Stromal cell of bone marrow (primary cell): ENCODE results near the gene SIX1.

Experiments used
- DNase-seq: peaks from one replicate; pipeline ENCODE4 v3.0.0-alpha.2; 2012; ENCODE audit warnings: low read depth

The SIX1 gene

GRCh38 chr14:60648934-60649874 is at the start of gene SIX1:
SIX1 (minus strand) TSS chr14:60649477; CDS start chr14:60649189, 288 bp downstream.
- DNase-seq: peak; percentile 91

- no peak for DNase-seq
Measured at GRCh38 chr14:60695327-60695726, 46.0 kb upstream of the SIX1 start.

DNA sequence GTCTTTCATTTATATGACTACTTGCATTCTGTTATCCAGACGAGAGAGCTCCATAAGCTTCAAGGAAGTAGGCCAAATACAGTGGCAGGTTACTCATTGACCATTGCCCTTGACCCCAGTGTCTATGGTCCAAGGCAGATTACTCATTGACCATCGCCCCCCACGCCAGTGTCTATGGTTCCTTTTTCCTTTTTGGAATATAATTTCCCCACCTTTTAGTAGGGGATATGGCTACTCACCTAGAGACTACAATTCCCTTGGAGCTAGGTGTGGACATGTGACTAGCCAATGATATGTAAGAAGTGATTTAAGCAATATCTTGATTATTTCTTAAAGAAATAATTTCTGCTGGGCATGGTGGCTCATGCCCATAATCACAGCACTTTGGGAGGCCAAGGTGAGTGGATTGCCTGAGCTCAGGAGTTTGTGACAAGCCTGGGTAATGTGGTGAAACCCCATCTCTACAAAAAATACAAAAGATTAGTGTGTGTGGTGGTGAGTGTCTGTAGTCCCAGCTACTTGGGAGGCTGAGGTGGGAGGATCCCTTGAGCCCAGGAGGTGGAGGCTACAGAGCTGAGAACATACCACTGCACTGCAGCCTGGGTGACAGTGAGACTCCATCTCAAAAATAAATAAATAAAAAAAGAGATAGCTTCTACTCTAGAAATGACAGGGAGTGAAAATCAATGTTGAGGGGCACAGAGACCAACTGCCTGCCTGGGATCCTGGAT is 42.3 kb upstream of the SIX1 start:
- DNase-seq: no peak

DNA sequence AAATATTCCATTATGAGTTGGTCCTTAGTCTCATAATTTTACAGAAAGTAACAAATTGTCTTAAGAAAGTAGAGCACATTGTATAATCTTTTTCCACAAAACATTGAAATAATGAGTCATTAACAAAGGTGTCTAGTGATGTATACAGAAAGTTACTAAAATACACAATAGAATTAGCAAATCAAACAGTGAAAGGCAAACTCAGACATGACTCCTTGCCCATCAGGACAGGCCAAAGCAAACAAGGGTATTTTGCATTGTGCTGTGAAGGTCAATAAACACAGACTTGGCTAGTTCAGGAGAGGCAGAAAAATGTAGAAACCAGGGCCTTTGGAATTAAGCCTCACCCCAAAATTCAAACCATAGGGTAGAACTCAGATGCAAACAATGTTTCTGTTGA is 37.6 kb upstream of the SIX1 start:
- no peak for DNase-seq

GRCh38 chr14:60684203-60684602 is 34.9 kb upstream of the SIX1 start:
- peak; percentile 17 for DNase-seq

DNA sequence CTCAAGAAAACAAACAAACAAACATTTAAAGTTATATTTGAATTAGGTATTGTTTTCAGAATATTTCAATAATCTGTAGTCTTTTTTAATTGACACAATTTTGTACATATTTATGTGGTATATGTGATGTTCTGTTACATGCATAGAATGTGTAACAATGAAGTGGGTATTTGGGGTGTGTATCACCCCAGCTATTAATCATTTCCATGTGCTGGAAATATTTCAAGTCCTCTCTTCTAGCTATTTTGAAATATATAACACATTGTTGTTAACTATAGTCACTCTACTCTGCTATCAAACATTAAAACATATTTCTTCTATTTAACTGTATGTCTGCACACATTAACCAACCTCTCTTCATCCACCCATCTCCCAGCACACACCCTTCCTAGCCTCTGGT is 32.0 kb upstream of the SIX1 start:
- DNase-seq: no peak

GRCh38 chr14:60680511-60680910 is 31.2 kb upstream of the SIX1 start:
- no peak for DNase-seq

GRCh38 chr14:60679566-60680258 is 30.4 kb upstream of the SIX1 start:
- no peak for DNase-seq

DNA sequence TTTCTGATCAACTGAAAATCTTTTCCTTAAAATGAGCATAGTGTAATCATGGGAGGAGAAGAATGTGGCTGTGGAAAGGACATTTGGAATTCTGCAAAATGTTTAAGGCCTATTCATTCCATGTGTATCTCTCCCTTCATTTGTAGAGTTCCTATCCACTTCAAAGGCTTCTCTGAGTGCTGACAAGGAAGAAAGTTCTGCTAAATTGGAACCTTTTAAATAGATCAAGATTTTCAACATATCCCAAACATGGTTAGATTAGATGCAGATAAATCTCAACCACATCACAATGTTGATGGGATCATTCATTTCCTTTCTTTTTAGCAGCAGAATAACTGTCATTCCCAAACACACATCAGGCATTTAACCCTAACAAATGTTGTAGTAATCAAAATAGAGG is 28.4 kb upstream of the SIX1 start:
- DNase-seq: no peak

DNA sequence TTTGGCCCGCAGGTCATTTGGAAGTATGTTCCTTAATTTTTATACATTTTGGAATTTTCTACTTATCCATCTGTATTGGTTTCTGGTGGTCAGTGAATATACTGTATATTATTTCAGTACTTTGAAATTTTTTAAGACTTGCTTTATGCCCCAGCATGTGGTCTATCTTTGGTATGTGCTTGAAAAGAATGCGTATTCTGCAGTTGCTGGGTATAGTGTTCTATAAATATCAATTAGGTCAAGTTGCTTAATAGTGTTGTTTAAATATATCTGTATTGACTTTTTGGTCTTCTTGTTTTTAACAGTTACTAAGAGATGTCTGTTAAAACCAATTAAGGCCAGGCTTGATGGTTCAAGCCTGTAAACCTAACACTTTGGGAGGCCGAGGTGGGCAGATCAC is 21.7 kb upstream of the SIX1 start:
- DNase-seq: no peak

DNA sequence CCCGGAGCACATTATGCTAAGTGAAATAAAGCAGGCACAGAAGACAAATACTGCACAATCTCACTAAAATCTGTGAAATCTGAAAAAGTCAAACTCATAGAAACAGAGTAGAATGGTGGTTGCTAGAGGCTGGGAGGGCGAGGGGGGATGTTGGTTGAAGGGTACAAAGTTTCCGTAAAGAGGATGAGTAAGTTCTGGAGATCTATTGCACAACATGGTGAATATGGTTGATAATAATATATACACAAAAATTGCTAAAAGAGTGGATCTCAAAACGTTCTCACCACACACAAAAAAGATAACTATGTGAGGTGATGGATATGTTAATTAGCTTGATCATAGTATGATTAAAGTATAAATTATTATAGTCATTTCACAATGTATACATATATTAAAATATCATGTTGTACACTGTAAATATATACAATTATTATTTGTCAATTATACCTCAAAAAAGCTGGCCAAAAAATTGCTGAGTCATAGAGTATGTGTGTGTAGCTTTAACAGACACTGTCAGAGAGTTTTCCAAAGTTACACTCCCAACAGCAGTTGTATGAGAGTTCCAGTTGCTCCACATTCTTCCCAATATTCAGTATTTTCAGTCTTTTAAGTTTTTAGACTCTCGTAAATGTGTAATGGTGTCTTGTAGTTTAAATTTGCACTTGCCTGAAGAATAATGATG is 19.3 kb upstream of the SIX1 start:
- no peak for DNase-seq

- no peak for DNase-seq
Measured at GRCh38 chr14:60665177-60665550, 15.9 kb upstream of the SIX1 start.

DNA sequence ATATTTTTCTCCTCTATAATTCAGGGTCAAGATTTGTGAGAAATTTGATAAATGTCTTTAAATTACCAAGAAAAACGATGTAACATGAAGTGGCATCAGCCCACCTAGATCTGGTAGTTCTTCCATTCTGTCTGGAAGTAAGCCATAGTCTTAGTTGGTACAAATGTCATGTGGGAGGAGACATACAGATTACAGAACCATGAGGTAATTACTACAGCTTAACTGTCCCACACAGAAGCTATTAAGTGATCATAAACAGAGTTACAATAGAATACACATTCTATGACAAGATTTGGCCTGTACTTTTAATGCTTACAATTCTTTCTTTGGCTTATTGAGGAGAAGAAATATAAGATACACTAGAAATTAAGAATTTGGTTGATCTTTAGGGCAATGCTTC is 13.7 kb upstream of the SIX1 start:
- no peak for DNase-seq

- no peak for DNase-seq
Measured at GRCh38 chr14:60661721-60662120, 12.4 kb upstream of the SIX1 start.

- DNase-seq: no peak
Measured at GRCh38 chr14:60658909-60659585, 9.8 kb upstream of the SIX1 start.

DNA sequence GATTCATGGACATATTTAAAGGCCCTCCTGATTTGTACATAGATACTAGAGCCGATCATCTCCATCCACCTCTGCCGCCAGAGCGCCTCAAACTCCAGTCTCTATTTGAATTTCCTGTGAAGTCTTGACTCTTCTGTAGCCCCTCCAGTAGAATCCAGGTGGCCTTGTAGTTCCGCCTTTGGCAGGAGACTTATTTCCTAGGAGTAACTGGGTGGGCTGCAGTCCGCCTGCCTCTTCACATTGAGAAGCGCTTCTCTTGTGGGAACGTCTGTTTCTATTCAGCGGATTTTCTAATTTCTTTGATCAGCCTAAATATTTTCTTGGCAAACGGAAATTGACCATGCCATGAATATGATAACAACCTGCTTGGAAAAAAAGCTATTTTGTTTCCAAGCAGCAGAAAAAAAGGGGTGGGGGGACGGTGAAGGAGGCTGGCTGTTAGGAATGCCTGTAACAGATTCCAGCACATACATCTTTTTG is 9.0 kb upstream of the SIX1 start:
- DNase-seq: no peak

DNA sequence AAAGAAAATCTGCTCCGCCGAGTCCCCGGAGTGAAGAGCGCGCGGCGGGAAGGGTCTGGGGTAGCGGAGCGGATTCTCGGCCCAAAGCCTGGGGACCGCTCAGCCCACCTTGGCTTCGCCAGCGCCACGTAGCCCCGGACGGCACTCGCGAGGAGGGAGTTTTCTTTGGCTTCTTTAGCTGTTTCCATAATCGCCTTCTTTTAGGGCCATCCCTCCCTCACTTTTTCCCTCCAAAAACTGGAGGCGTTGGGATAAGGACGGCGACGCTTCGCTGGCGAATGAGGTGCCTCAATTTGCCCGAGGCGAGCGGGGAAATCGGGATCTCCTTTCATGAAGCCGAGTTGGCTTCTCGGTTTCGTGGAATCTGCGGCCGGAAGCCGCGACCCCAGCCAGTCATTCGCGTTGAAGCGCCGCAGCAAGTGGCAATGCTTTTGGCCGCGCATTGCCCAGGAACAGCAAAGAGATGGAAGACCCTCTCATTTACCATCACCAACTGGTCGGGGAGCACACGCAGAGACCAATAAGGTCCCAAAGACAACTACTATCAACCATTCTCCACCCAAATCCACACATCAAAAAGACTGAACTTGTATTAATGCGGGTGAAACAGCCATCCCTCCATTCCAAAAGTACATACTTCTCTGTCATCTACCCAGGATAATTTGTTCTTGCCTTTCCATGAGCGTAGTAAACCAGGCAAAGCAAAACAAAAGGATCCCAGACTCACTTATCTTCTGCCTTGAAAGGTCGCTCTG is 8.4 kb upstream of the SIX1 start:
- no peak for DNase-seq

DNA sequence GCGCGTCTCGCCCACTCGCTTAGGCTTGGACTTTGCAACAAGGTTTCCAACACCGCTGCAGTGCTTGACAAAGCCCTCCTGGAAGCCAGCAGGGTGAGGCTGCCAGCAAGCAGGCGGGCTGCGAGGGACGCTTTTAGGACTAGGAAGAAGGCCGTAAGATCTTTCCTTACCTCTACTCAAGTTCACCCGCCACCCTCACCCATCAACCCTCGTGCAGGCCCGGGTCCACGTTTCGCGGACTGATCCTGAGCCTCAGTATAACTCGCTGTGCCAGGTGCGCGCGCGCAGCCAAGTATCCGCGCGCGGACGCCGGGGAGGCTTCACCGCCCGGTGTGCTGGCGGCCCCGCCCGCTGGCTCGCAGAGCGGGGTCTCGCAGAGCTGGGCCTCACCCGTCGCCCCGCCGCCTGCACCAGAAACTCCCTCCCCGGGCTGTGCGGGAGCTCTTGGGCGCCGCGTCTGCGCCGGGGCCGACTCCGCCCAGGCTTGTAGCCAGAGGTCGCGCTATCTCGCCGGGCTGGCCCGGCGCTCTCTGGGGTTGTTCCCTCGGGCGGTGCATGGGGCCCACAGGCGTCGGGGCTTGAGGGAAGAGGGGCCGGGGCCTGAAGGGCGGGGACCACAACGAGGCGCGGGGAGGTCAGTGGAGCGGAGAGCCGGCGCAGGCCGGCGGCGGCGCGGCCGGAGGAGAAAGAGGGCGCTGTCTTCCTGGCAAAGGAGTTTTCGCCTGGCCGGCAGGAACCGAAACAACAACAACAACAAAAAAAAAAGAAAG is 7.6 kb upstream of the SIX1 start:
- DNase-seq: no peak

- no peak for DNase-seq
Measured at GRCh38 chr14:60655898-60656685, 6.8 kb upstream of the SIX1 start.
